GM19193 (cell line): ENCODE results near the gene VASP.

Experiments
- POLR2A ChIP-seq: IDR thresholded peaks from 4 replicates; pipeline ENCODE4 v1.6.1; 2011; ENCODE audit not compliant: insufficient read depth, insufficient read length; ENCODE audit errors: extremely low read depth

Gene VASP

DNA sequence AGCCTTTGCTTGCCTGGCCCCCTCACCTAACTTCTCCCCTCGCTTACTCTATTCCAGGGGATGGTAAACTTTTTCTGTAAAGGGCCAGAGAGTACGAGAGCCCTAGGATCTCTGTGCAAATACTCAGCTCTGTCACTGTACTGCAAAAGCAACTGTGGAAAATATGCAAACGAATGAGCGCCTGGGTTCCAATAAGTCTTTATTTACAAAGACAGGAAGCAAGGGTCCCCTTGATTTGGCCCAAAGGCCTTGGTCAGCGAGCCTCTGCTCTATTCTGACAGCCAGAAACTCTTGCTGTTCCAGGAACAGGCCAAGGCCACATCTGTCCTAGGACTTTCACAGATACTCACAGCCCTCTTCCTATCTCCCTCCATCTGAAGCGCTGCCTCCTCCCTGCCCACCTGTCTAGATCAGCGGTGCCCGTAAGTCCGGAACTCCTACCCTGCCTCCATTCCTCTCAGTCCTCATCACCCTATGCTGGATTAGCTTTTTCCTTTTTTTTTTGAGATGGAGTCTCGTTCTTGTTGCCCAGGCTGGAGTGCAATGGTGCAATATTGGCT lies 40.0 kb downstream of the VASP start:
- no peak for TF ChIP-seq POLR2A

GRCh38 chr19:45547965-45548609 lies 40.8 kb downstream of the VASP start:
- TF ChIP-seq POLR2A, result no peak

DNA sequence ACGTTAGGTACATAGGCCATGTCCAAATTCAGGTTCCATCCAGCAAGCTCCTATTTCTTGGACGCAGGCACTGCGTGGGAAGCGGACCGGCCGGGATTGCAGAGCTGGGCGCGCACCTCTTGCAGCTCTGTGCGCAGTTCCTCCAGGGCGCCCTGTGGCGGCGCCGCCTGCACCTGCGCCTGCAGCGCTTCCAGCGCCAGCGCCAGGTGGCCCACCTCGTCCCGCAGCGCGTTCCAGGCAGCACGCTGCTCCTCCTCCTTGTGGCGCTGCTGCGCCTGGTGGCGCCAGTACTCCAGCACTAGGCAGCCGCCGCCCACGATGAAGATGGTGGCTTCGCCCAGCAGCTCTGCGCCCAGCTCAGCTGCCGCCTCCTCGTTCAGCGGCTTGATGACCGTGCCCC lies 46.2 kb downstream of the VASP start:
- TF ChIP-seq POLR2A, result no peak

GRCh38 chr19:45554481-45554880 lies 47.2 kb downstream of the VASP start:
- no peak for TF ChIP-seq POLR2A

DNA sequence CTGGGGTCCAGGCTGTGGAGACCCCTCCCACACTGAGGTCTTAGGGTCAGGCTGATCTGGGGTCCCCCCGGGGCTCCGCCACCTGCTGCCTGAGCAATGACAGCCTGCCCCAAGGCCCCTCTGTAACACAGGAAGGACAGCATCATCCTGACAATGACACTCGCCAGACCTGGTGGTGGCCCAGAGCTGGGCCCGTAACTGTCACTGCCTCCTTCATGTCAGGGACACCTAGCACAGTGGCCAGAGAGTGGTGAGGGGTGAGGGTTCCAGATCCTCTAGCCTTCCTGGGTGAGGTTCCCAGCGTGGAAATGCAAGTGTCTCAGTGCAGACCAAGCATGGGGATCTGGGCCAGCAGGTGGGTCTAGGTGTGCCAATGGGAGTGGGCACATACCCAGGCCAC lies 49.6 kb downstream of the VASP start:
- no peak for TF ChIP-seq POLR2A

GRCh38 chr19:45558399-45558878 lies 51.2 kb downstream of the VASP start:
- TF ChIP-seq POLR2A, result no peak

- TF ChIP-seq POLR2A, result no peak
These were observed 52.8 kb downstream of the VASP start for GRCh38 chr19:45560038-45560437.

DNA sequence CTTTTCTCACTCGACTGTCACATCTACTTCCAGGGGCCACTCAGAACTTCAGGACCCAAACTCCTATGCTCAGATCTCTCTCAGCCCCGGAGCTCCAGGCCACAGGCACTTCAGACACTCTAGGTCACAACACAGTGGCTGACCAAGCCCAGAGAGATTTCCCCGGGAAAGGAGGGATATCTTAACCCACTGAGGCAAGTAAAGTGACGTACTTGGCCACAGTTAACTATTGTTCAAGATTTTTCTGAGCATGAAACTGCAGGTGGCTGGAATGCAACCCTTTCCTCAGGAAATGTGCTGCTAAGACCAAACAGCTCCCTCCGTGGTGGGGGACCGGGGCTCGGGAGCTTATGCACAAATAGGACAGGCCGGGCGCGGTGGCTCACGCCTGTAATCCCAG lies 53.4 kb downstream of the VASP start:
- TF ChIP-seq POLR2A, result no peak

DNA sequence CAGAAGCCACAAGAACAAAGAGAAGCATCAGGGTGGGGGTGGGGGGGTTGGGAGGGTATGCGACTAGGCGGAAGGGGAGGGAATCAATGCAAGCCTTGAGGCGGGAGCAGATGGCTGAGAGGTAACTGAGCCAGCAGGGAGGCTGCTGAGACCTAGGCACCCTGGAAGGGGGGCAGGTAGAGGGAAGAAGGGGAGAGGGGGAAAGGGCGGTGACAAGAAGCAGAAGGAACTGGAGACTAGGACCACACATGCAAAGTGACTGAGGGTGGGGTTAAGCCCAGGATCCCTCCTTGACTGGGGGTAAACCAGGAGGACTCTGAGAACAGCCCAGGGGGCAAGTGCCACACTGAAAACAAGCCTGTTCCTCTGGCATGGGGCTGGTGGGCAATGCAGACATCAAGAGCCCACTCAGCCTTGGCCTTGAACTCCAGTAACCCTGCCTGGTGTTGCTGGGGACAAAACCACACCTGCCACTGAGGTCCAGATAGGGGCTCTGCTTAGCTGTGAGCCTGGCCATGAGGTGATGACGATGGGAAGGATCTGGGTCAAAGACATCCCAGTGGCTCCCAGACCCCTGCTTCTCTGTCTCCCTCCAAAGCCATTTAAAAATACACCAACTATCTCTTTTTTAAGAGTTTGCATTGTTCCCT lies 57.0 kb downstream of the VASP start:
- no peak for TF ChIP-seq POLR2A

DNA sequence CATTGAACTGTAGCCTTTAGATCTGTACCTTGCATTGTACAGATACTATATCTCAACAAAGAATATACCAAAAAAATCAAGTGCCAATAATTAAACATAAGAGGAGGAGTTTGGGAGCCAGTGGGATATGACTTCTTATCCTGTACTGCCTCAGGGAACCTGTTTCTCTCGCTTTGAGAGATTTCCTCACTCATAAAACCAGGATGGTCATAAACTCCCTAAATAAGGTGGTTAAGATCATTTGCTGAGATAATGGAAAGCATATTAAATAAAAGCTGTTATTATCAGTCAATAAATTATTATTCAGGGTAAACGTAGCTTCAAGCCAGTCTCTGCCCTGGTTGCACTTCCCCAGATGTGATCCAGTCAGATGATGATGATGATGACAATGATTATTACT lies 60.3 kb downstream of the VASP start:
- TF ChIP-seq POLR2A, result no peak

- TF ChIP-seq POLR2A, result no peak
These were observed 61.5 kb downstream of the VASP start for GRCh38 chr19:45568732-45569131.

- TF ChIP-seq POLR2A, result no peak
These were observed 62.5 kb downstream of the VASP start for GRCh38 chr19:45569619-45570421.

DNA sequence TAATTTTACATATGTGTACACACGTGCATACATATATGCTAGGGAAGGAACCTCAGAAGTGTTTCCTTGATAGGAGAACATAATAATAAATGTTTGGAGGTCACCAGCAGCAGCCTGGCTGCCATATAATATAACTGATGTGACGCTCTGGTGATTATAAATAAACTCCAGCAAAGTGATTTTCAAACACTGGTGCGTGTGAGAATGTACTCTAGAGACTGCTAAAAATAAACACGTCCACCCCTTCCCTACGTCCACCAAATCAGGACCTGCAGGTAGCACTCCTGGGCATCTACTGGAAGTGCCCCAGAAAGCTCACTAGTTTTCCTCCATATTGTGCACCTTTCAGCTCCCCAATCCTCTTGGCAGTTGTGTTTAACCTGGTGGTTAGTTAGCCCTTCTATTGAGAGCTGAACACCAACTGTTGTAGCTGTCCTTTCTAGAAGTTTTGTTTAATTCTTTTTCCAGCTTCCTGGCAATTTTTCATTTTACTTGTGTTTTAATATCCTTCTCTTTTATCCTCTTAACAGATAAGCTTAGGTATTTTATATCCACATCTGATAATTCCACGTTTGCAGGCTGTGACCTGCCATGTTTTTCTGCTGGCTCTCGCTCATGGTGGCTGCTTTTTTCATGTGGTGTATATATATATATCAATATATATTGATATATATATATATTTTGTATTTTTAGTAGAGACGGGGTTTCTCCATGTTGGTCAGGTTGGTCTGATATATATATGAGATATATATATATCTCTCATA lies 64.4 kb downstream of the VASP start:
- no peak for TF ChIP-seq POLR2A

GRCh38 chr19:45574526-45574925 lies 67.2 kb downstream of the VASP start:
- no peak for TF ChIP-seq POLR2A

DNA sequence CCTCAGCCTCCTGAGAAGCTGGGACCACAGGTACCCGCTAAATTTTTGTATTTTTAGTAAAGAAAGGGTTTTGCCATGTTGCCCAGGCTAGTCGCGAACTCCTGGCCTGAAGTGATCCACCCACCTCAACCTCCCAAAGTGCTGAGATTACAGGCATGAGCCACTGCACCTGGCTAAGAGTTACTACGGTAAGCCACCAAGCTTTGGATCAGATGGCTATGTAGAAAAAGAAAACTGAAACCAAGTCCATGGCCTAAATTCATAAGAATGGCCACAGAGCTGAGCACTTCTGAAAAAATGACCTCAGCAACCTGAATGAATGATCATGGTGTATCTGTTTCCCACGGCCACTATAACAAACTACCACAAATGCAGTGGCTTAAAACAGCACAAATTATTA lies 67.9 kb downstream of the VASP start:
- TF ChIP-seq POLR2A, result no peak
